Prostate gland (tissue), 2 donors: Measurements from ENCODE around the gene CLIP4. TPM values are rescaled to one million over a fixed set of nuclear protein-coding genes. Genes with fewer than 3 reads are reported as not detected.

Source experiments
- DNase-seq: peaks from one replicate; pipeline ENCODE4 v3.0.0-alpha.2; 2019; ENCODE audit warnings: low spot score
- H3K27ac ChIP-seq, 2 donors: fragments of 200-600 bp; sonication (generic); 2 replicates each; pipeline ENCODE4 v1.5.1; 2017 to 2019
- H3K27me3 ChIP-seq: fragments of 200-600 bp; sonication (generic); replicated peaks from 2 replicates; pipeline ENCODE4 v1.5.1; 2019; ENCODE audit not compliant: insufficient read depth
- H3K36me3 ChIP-seq, 2 donors: fragments of 200-600 bp; sonication (generic); 1 replicate in 1 of 2; 2 replicates in 1 of 2; pipeline versions ENCODE4 v1.5.1 to v1.8.1; 2017 to 2019
- H3K4me1 ChIP-seq: fragments of 200-600 bp; sonication (generic); replicated peaks from 2 replicates; pipeline ENCODE4 v1.5.1; 2019
- H3K4me3 ChIP-seq, 2 donors: fragments of 200-600 bp; sonication (generic); 2 replicates each; pipeline ENCODE4 v1.5.1; 2017 to 2019
- H3K9me3 ChIP-seq: fragments of 200-600 bp; sonication (generic); 2 replicates; pipeline ENCODE4 v1.5.1; 2017
- CTCF ChIP-seq, 4 experiments: fragments of 200-600 bp in 2 of 4; fragments of 450-650 bp in 2 of 4; sonication (generic) in 2 of 4; IDR thresholded peaks; 1 replicate in 3 of 4; 2 replicates in 1 of 4; pipeline ENCODE4 v1.5.1; 2016 to 2019; ENCODE audit warnings: antibody characterized with exemption in 4 of 4, mild to moderate bottlenecking in 2 of 4, moderate library complexity in 2 of 4
- POLR2A ChIP-seq: fragments of 450-650 bp; IDR thresholded peaks from one replicate; pipeline ENCODE4 v1.6.1; 2016; ENCODE audit warnings: antibody characterized with exemption, mild to moderate bottlenecking
- POLR2AphosphoS5 ChIP-seq: sonication (generic); formaldehyde crosslinking; IDR thresholded peaks from one replicate; pipeline ENCODE4 v1.6.1; 2017; ENCODE audit warnings: antibody characterized with exemption
- WGBS: methylation state at CpG from one replicate; pipeline ENCODE4 v1.1.5; 2018; 5-methylcytosine and 5-hydroxymethylcytosine counted together
- intact Hi-C: fragments of 100-400 bp; cut with DNase I; formaldehyde crosslinking; loops from one replicate; pipeline ENCODE4 v1.14.2; 2022
- total RNA-seq, 2 donors: library from RNA; depleted of rRNA; stranded (reverse); fragments of >200 nt; gene quantifications; one replicate each; pipeline ENCODE4 v1.1.0, GENCODE V29; 2016

CLIP4 gene
- total RNA-seq, 2 donors from 2014 or later = 26.1 to 30.3 TPM

- no peak for DNase-seq
- H3K27ac ChIP-seq = no peak overlapping the region
- no peak for TF ChIP-seq POLR2AphosphoS5
- no peak for TF ChIP-seq CTCF (IDR thresholded peaks at IDR 0.05)
- TF ChIP-seq POLR2A = no peak
- 84% methylated on average over 6 of the region's 6 CpGs for WGBS
- H3K27me3 ChIP-seq = no peaks in the 10 kb centered on the region
- H3K4me3 ChIP-seq = no peak overlapping the region
- H3K36me3 ChIP-seq = no peaks in the 10 kb centered on the region
- intact Hi-C loops = no loop called here
- no peaks in the 10 kb centered on the region for H3K4me1 ChIP-seq
- no peaks in the 10 kb centered on the region for H3K9me3 ChIP-seq
Observed at GRCh38 chr2:29143657-29144056, 28.4 kb downstream of the CLIP4 start.

- Histone ChIP-seq H3K36me3 (no peaks in the 10 kb centered on the region), H3K4me1 (no peaks in the 10 kb centered on the region), H3K9me3 (no peaks in the 10 kb centered on the region), H3K27me3 (no peaks in the 10 kb centered on the region), H3K4me3 (no peak overlapping the region), H3K27ac (no peak overlapping the region)
- TF ChIP-seq POLR2A (no peak), CTCF (IDR thresholded peaks at IDR 0.05) (no peak), POLR2AphosphoS5 (no peak)
- intact Hi-C loops = no loop called here
- 81% methylated on average over 3 of the region's 3 CpGs for WGBS
- no peak for DNase-seq
Observed at GRCh38 chr2:29146197-29146596, 31.0 kb downstream of the CLIP4 start.

GRCh38 chr2:29147963-29148362 lies 32.7 kb downstream of the CLIP4 start:
- TF ChIP-seq POLR2AphosphoS5 (no peak), POLR2A (no peak), CTCF (IDR thresholded peaks at IDR 0.05) (no peak)
- Histone ChIP-seq H3K4me1 (no peaks in the 10 kb centered on the region), H3K27me3 (no peaks in the 10 kb centered on the region), H3K36me3 (no peaks in the 10 kb centered on the region), H3K4me3 (no peak overlapping the region), H3K9me3 (no peaks in the 10 kb centered on the region), H3K27ac (no peak overlapping the region)
- no peak for DNase-seq
- intact Hi-C loops = no loop called here
- 76% methylated on average over 3 of the region's 3 CpGs for WGBS

- intact Hi-C loops = no loop called here
Observed at GRCh38 chr2:29154610-29155009, 39.4 kb downstream of the CLIP4 start.

More at GRCh38 chr2:29154610-29155009, 39.4 kb downstream of the CLIP4 start:
- Histone ChIP-seq H3K4me1 (no peaks in the 10 kb centered on the region), H3K36me3 (no peaks in the 10 kb centered on the region), H3K27ac (no peak overlapping the region), H3K4me3 (no peak overlapping the region), H3K27me3 (no peaks in the 10 kb centered on the region), H3K9me3 (no peaks in the 10 kb centered on the region)
- no peak for DNase-seq
- no peak for TF ChIP-seq POLR2A
- TF ChIP-seq CTCF (IDR thresholded peaks at IDR 0.05) = no peak
- TF ChIP-seq POLR2AphosphoS5 = no peak
- 100% methylated on average over 2 of the region's 2 CpGs for WGBS
